ENCODE results near the gene TBC1D17.
"Not testable (repeated sequence)": the region's sequence is repeated elsewhere in the genome, so short reads cannot be mapped to it uniquely, and the experiment has no call there.

TBC1D17 gene

GRCh38 chr19:49924004-49924880, 46.7 kb downstream of the TBC1D17 start:
- DNase-seq, result peak in 1 of 2 experiments; percentile 24

- DNase-seq, result not testable (repeated sequence)
Measured at GRCh38 chr19:49924881-49925210, 47.3 kb downstream of the TBC1D17 start.

- no peak for DNase-seq
Measured at GRCh38 chr19:49925486-49925885, 48.0 kb downstream of the TBC1D17 start.

- DNase-seq, result no peak
Measured at GRCh38 chr19:49926515-49926914, 49.0 kb downstream of the TBC1D17 start.

DNA sequence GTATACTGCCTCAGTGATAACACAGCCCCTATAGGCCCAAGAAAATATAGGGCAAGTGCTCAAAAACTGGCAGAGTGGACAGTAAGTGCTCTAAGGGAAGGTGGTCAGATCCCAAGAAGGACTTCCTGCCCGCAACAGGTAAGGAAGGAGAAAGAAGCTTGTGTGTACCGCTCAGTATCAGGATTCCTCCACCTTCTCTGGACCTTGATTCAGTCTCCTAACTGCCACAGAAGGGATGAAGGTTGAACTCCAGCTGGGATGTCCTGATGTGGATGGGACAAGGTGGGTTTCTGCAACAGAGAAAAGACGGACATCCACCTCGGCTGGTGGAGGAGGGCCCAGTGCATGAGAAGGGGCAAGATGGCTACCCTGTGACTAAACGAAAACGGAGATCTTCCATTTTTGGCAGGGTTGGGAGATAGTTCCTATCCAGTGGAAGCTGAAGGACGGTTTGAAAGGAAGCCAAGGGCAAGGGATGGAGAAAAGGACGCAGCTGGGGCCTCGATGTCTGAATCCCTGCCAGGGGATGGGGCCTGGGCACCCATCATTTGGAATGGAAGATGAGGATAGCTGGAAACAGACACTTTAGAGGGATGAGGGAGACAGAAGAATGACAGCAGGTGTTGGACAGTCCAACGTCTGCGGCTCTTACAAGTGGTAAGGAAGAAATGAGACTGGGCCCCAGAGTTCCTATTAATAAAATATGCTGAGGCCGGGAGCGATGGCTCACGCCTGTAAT, 50.2 kb downstream of the TBC1D17 start:
- DNase-seq, result no peak

DNA sequence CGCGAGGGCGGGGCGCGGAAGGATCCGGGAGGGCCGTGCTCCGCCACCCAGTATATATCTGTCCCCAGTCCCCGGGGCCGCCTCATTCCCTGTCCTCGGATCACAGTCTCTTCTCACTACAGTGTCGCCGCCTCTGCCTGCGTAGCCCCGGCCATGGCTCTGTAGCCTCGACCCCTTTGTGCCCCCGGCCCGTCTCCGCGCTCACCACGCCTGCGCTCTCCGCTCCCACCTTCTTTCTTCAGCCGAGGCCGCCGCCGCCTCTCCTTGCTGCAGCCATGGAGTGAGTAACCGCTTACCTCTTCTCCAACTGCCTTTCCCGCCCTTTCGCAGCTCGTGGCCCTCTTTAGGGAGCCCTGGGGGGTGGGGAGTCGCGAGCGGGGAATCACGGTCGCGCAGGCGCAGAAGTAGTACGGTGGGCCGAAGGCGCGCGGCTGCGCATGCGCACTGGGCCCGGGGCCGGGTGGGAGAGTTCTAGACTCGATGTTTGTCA, 51.7 kb downstream of the TBC1D17 start, which contains the start of the genes ATF5 and NUP62:
Gene ATF5 (plus strand): TSS at position 85 of the 490 bp plus-strand sequence. CDS start 1,646 bp downstream, outside the sequence.
Gene NUP62 (minus strand): TSS at position 384 of the 490 bp plus-strand sequence. CDS start 19,697 bp downstream, outside the sequence.
- DNase-seq, result peak; percentile 92 to 95

DNA sequence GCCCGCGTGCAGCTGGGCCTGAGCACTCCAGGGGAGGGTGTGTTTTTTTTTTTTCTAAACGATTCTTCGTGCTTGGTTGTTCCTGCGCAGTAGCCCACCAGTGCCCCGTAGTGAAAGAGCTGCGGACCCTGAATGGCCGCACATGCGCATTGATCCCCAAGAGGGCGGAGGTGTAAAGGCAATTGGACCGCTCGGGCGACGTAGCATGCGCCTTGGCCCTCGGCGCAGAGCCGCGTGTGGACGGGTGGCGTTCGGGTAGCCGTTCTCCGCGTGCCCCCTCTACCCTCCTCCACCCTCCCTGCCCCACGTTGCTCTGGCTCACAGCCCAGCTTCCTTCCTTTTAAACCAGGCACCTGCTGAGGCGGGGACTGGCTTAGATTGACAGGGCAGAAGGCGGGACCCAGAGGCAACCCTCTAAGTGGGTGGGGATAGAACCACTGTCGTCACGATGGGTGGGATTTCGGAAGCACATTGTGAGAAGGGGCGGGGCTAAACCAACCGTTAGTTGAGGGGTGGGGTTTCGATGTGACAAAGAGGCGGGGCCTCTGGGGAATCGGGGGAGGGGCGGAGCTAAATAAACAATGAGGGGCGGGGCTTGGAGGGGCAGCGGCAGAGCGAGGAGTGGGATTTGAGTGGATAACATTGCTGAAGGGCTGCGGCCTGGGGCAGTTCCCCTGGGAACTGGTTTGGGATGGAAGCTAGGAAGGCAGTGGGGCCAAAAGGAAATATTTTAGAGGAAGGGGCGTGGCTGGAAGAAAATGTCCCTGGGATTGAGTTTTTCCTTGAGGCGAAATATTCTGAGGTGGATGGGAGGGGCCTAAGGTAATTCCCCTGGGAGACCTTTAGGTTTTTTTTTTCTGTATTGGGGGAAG, 52.3 kb downstream of the TBC1D17 start:
- DNase-seq, result peak; percentile 97 to 98

DNA sequence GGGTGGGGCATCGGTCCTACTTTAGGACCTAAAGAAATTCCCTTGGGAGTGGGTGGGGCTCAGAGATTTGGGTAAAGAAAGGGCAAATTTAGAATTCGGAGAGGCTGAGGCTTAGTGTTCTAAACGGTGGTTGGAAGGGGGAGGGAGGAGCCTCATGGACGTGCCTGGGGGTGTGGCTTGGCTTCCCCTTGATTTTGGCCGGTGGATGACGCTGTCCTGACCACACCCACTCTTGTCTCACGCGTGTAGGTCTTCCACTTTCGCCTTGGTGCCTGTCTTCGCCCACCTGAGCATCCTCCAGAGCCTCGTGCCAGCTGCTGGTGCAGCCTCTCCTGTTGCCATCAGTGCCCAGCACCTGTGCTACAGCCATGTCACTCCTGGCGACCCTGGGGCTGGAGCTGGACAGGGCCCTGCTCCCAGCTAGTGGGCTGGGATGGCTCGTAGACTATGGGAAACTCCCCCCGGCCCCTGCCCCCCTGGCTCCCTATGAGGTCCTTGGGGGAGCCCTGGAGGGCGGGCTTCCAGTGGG, 53.0 kb downstream of the TBC1D17 start:
- DNase-seq, result peak in 1 of 2 experiments; percentile 63

DNA sequence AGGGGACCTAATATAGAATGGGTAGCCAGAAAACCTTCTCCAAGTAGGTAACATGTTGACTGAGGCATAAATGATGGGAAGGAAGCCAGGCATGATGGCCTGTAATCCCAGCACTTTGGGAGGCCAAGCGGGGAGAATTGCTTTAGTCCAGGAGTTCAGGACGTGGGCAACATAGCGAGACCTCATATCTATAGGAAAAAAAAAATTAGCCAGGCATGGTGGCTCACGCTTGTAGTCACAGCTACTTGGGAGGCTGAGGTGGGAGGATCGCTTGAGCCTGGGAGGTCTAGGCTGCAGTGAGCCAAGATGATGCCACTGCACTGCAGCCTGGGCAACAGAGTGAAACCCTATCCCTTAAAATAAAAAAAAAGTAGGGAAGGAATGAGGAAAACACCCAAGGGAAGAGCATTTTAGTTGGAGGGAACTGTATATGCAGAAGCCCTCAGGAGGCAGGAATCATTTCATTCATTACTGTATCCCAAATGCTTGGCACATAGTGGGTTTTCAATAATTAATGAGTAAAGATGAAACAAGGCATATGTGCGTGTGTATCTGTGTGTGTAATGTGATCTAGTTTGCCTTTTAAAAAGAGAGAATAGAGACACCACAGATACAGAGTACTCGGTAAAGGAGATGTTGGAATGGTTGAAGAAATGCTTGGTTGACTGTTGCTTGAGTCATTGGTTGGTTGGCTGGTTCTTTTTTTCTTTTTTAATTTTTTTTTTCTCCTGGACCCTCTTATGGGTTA, 54.0 kb downstream of the TBC1D17 start:
- no peak for DNase-seq

- no peak for DNase-seq
Measured at GRCh38 chr19:49932041-49932451, 54.5 kb downstream of the TBC1D17 start.

DNA sequence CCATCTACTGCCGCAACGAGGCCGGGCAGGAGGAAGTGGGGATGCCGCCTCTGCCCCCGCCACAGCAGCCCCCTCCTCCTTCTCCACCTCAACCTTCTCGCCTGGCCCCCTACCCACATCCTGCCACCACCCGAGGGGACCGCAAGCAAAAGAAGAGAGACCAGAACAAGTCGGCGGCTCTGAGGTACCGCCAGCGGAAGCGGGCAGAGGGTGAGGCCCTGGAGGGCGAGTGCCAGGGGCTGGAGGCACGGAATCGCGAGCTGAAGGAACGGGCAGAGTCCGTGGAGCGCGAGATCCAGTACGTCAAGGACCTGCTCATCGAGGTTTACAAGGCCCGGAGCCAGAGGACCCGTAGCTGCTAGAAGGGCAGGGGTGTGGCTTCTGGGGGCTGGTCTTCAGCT, 55.2 kb downstream of the TBC1D17 start:
- no peak for DNase-seq

- no peak for DNase-seq
Measured at GRCh38 chr19:49933643-49934042, 56.1 kb downstream of the TBC1D17 start.

DNA sequence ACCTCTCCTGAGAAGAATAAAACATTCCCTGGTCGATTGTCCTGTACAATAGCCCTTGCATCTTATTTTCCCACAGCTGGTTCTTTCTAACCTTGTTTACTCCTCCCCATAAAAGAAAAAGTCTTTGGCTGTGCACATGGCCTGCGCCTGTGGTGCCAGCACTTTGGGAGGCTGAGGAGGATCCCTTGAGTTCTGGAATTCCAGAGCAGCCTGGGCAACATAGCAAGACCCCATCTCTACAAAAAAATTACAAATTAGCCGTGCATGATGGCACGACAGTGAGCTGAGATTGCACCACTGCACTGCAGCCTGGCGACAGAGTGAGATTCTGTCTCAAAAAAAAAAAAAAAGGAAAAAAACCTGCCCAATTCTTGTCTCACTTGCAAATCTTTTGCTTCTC, 59.0 kb downstream of the TBC1D17 start:
- DNase-seq, result no peak

DNA sequence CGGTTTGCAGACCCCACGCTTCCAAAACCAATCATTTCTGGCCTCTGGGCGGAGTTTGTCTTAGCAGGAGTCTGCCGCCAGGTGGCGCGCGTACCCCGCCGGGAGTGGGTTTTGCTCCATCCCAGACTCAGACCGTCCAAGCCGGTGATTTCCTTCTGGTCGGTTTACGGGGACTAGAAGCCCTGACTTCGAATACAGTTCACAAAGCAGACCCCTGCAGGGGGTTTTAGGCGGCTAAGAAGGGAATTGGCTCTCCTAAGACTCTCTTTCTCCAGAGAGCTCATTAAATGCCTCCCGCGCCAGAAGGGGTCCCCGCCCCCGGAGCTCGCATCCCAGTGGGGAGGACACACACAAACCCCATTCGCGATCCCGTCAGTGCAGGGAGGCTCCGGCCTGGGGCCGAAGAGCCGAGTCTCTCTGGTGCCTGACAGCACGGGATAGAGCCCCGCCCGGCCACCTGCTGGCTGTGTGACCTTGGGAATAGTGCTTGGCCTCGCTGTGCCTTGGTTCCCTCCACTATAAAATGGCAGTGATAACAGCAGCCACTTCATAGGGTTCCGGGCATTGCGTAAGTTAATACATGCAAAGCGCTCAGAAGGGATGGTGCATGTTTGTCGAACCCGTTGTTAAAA, 60.4 kb downstream of the TBC1D17 start:
- DNase-seq, result peak; percentile 49 to 85
